Stimulated activated CD4-positive, alpha-beta T cell treated with anti-CD3 and anti-CD28 coated beads, TNF-alpha, amount 100 ng/mL, for 1 hour (primary cell): ENCODE results near the gene SFXN2.
"Not testable (repeated sequence)": the region's sequence is repeated elsewhere in the genome, so short reads cannot be mapped to it uniquely, and the experiment has no call there.

ENCODE experiments used
- DNase-seq, 3 donors: peaks; one replicate each; pipeline ENCODE4 v3.0.0-alpha.2; 2020; ENCODE audit warnings: low read depth in 3 of 3, low spot score in 1 of 3

SFXN2 gene

GRCh38 chr10:102714621-102715455 is at the start of gene SFXN2:
Gene SFXN2 (plus strand): TSS chr10:102714636. CDS start chr10:102726637, 12,001 bp downstream.
- DNase-seq: peak in 2 of 3 donors; percentile 11 to 27

GRCh38 chr10:102665904-102666509 is 48.4 kb upstream of the SFXN2 start:
- DNase-seq: no peak

- not testable (repeated sequence) for DNase-seq
Observed at GRCh38 chr10:102667411-102667810, 47.0 kb upstream of the SFXN2 start.

GRCh38 chr10:102668326-102669107 is 45.9 kb upstream of the SFXN2 start:
- no peak for DNase-seq

- no peak for DNase-seq
Observed at GRCh38 chr10:102669206-102670064, 45.0 kb upstream of the SFXN2 start.

- no peak for DNase-seq
Observed at GRCh38 chr10:102670065-102670670, 44.3 kb upstream of the SFXN2 start.

GRCh38 chr10:102670871-102671434 is 43.5 kb upstream of the SFXN2 start:
- no peak for DNase-seq

- DNase-seq: no peak
Observed at GRCh38 chr10:102673236-102673818, 41.1 kb upstream of the SFXN2 start.

- peak in 2 of 3 donors; percentile 41 to 48 for DNase-seq
Observed at GRCh38 chr10:102673819-102674511, 40.5 kb upstream of the SFXN2 start.

- DNase-seq: no peak
Observed at GRCh38 chr10:102674566-102674965, 39.9 kb upstream of the SFXN2 start.

GRCh38 chr10:102675011-102675665 is 39.3 kb upstream of the SFXN2 start:
- DNase-seq: no peak

GRCh38 chr10:102675666-102676533 is 38.5 kb upstream of the SFXN2 start:
- no peak for DNase-seq

GRCh38 chr10:102676534-102677315 is 37.7 kb upstream of the SFXN2 start:
- DNase-seq: no peak

GRCh38 chr10:102677331-102678067 is 36.9 kb upstream of the SFXN2 start:
- no peak for DNase-seq

GRCh38 chr10:102678068-102678400 is 36.4 kb upstream of the SFXN2 start:
- no peak for DNase-seq

GRCh38 chr10:102678842-102679289 is 35.6 kb upstream of the SFXN2 start:
- DNase-seq: no peak
